HG02981 (cell line): ENCODE results near the gene PARVG.

Experiments used
- ATAC-seq: cut with Tn5 transposase; IDR thresholded peaks from one replicate; pipeline ENCODE4 v1.9.1; 2021; ENCODE audit warnings: mild to moderate bottlenecking, moderate library complexity; ENCODE audit not compliant: unreplicated experiment

The PARVG gene

DNA sequence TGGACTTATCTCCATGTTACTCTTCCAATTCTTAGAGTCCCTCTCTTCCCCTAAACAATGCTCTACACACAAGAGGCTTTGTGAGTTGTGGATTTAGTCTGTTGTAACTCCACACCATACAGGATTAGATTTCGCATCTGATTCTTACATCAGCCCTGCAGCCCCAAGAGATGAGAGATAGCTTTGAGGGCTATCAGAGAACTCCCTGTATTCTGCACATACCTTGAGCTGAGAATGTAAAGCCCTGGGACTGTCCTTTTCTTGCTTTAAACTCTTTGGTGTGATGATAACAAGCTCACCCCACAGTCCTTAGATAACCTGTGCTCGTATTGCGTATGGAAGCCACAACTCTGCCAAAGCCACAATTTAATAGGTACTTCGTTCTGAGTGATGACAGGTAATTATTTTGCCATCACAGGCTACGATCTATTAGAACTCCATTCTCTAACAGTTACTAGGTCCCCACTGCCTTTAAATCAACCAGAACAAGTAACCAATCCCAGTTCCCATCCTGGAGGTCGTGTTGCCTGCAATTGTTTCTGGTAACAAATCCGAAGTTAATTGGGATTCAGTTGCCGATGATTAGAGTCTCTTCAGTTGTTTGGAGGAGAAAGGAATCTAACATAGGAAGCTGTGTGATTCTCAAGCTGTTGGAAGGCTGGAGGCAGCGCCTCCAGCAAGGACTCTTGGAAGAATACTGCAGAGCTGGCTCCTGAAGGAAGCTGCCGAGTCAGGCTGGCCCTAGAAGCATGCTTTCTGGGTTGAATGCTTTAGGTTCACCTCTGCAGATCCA, 1.3 kb upstream of the PARVG start:
- ATAC-seq = no peak

- no peak for ATAC-seq
Measured at GRCh38 chr22:44179989-44180705, 578 bp upstream of the PARVG start.

GRCh38 chr22:44181033-44181911, 547 bp downstream of the PARVG start:
- ATAC-seq = no peak

- ATAC-seq = no peak
Measured at GRCh38 chr22:44181912-44182587, 1.3 kb downstream of the PARVG start.

DNA sequence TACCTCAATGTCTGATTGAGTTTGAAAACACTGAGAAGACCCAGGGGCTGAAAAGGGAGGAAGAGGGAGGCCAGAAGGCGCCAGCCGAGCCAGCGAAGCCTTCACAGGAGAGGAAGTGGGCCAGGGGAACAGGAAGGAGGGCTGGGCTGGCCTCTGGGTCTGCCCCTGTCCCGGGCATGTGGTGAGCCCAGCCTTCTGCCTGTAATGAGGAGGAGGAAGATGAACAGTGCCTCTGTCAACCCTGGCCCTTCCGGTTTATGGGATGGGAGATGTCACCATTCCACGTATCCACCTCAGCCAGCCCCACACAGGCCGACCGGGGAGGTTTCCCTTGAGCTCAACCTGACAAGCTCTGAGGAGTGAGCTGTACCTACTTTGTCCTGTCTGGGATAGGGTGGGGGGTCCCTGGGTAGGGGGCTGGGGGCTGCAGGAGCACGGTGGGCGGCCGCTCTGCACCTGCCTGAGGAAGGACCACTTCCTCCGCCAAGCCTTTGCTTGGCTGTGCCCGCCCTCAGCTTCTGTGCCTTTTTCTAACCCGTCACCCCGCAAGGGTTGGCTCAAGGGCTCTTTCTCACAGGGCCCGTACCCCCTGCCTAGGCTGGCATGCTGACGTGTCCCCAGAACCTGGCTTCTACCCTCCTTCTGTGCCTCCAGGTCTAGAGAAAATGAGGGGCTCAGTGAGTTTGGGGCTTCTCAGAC, 2.0 kb downstream of the PARVG start:
- no peak for ATAC-seq

GRCh38 chr22:44183287-44183588, 2.5 kb downstream of the PARVG start:
- ATAC-seq = no peak

- ATAC-seq = no peak
Measured at GRCh38 chr22:44184006-44184405, 3.3 kb downstream of the PARVG start.

GRCh38 chr22:44185237-44186120, 4.8 kb downstream of the PARVG start:
- no peak for ATAC-seq

DNA sequence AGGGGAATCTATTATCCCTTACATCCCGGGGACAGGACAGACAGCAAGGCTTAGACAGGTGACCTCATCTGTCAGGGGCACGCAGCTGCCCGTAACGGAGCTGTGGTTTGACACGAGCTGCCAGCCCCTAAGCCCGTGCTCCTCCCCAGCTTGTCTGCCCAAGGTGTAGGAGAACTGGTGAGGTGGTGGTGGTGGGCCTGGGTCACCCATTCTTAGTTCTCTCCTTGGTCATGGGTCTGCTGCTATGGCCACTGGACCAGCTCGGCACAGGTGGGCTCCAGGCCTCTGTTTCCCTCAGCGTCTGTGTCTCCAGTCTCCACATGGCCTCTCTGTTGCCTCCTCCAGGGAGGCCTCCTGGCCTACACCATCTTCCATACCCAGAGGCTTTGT, 5.4 kb downstream of the PARVG start:
- ATAC-seq = no peak

- ATAC-seq = no peak
Measured at GRCh38 chr22:44186737-44187136, 6.0 kb downstream of the PARVG start.

DNA sequence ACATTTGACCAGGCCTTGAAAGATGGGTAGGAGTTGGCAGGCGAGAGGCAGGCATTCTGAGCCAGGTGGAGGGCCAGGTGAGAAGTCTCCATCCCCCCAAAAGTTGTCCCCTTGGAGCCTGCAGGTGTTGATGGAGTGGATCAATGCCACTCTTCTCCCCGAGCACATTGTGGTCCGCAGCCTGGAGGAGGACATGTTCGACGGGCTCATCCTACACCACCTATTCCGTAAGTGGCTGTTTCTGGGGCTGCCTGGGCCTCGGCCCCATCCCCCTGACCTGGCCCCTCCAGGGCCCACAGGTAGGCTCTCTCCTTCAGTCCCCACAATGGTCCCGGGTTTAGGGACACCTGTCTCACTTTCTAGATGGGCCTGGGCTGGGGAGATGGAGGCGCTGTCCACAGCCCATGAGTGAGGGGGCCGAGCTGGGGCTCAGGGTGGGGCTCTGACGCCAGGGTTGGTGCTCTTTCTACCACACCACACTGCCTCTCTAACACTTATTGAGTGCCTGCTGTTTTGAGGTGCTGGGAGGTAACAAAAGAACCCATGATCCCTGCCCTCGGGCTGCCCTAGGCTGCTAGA, 7.0 kb downstream of the PARVG start:
- ATAC-seq = no peak

GRCh38 chr22:44188316-44188715, 7.6 kb downstream of the PARVG start:
- no peak for ATAC-seq

DNA sequence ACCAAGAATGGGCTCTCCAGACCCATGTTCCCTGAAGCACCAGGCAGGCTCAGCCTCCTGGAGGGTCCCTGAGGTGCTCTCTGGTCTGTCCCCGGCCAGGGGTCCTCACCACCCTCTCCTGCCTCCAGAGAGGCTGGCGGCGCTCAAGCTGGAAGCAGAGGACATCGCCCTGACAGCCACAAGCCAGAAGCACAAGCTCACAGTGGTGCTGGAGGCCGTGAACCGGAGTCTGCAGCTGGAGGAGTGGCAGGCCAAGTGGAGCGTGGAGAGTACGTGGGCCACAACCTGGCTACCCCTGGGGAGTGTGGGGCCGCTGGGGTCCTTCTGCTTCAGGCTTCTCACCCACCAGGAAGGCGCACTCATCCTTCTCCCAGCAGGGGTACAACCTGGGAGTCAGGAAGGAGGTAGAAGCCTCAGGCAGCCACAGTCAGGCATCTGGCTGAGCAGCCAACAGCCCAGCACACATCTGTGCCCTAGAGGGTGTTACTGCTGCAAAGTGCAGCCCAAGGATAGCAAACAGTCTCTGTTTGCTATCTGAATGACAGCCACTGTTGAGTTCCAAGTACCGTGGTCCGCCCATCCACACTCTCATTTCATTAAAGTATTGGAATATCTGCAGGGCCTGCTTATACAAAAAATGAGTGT, 8.4 kb downstream of the PARVG start:
- no peak for ATAC-seq

- no peak for ATAC-seq
Measured at GRCh38 chr22:44190381-44190976, 9.8 kb downstream of the PARVG start.

- ATAC-seq = no peak
Measured at GRCh38 chr22:44191036-44191454, 10.3 kb downstream of the PARVG start.

DNA sequence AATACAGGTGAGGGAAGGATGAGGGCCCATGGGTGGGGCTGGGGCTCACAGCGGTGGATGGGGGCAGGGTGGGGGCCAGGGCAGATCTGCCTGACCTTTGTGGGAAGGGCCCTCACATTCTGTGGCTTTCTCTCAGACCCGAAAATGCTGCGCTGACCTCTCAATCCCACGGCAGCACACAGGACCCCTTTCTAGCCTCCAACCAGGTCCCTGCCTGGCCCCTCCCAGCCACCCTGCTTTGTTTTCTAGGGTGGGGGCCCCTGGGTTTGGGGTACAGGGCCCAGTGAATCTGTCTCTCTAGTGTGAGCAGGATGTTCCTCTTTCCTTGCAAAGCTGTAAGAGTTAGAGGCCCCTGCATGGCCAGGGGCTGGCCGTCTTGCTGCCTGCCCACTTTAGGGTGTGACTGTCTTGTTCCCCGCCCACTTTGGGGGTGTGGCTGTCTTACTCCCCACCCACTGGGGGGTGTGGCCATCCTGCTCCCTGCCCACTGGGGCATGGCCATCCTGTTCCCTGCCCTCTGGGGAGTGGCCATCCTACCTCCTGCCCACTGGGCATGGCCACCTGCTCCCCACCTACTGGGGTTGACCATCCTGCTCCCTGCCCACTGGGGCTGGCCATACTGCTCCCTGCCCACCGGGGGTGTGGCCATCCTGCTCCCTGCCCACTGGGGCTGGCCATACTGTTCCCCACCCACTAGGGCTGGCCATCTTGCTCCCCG, 11.5 kb downstream of the PARVG start:
- ATAC-seq = no peak

DNA sequence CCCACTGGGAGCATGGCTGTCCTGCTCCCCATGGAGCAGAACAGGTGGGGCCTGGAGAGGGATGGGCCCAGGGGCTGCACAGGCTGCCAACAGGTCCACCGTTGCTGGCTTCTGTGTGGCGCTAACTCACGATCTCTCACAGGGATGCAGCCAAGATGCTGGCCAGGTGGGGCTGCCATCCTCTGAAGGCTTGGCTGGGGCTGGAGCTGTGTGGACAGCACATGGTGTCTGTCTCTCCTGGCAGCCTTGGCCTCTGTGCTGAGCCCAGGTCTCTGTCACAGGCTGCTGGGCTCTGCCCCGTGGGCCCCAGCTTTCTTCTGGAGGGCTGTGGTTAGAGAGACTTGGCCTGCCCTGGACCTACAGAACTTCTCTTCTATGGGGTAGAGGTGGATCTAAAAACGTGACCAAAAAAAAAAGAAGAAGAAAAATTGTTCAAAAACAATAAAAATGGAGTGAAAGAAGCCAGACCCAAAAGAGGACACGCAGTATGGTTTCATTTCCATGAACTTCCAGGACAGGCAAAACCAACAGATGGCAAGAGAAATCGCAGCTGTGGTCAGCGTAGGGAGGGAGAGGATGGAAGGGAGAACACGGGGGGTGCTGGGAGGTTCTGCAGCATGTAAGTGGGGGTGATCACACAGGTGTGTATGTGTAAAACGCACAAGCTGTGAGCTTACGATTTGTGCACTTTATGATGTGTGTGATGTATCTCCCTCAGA, 12.2 kb downstream of the PARVG start:
- no peak for ATAC-seq
